A549 (cell line): Measurements from ENCODE around the gene OR2Y1. TPM values are rescaled to one million over a fixed set of nuclear protein-coding genes. Genes with fewer than 3 reads are reported as not detected.

Source experiments
- ATAC-seq, 2 experiments: fragments of 200-7000 bp in 1 of 2; fragments of >200 bp in 1 of 2; cut with Nextera tagmentation in 1 of 2; cut with Tn5 transposase in 1 of 2; 3 replicates each; pipeline versions ENCODE4 v1.8.0 to v1.9.1; 2018 to 2020; ENCODE audit warnings: mild to moderate bottlenecking in 1 of 2, moderate library complexity in 1 of 2
- CTCF ChIA-PET: fragments of 300-600 bp; sonication (Branson Sonifier 250); formaldehyde crosslinking; extraction: SDS; loops from one replicate; lab custom pipeline; 2021; ENCODE audit warnings: antibody characterized with exemption, inconsistent platforms; lab: Yijun Ruan, JAX
- POLR2A ChIA-PET: fragments of 350-600 bp; formaldehyde crosslinking; extraction: SDS; loops from one replicate; lab custom pipeline; 2021; ENCODE audit warnings: antibody characterized with exemption, inconsistent platforms; lab: Yijun Ruan, JAX
- DNase-seq, 2 experiments: peaks; one replicate each; pipeline versions ENCODE4 v3.0.0 to v3.0.0-alpha.2; 2011 to 2016; ENCODE audit warnings: low read depth in 1 of 2, low spot score in 1 of 2
- FAIRE-seq: peaks from 2 replicates; lab custom pipeline; 2011; peaks lifted over from hg19 to GRCh38; lab: Jason Lieb, UNC
- H3K27ac ChIP-seq, 2 experiments: fragments of >200 bp; sonication (Bioruptor Twin); formaldehyde crosslinking; 3 replicates each; pipeline ENCODE4 v1.5.1; 2016 to 2017
- H3K4me1 ChIP-seq: fragments of >200 bp; sonication (Bioruptor Twin); formaldehyde crosslinking; 3 replicates; pipeline ENCODE4 v1.6.1; 2016
- H3K4me2 ChIP-seq: fragments of >200 bp; sonication (Bioruptor Twin); formaldehyde crosslinking; 3 replicates; pipeline ENCODE4 v1.6.1; 2016
- H3K4me3 ChIP-seq: fragments of >200 bp; sonication (Bioruptor Twin); formaldehyde crosslinking; 3 replicates; pipeline ENCODE4 v1.5.1; 2016
- H3K9me3 ChIP-seq: fragments of >200 bp; sonication (Bioruptor Twin); formaldehyde crosslinking; 3 replicates; pipeline ENCODE4 v1.6.1; 2016
- CBX2 ChIP-seq: fragments of 200-600 bp; sonication (generic); IDR thresholded peaks from 2 replicates; pipeline ENCODE4 v1.6.1; 2016; ENCODE audit warnings: low read depth, mild to moderate bottlenecking, borderline replicate concordance
- CHD4 ChIP-seq: fragments of 200-600 bp; sonication (generic); IDR thresholded peaks from 2 replicates; pipeline ENCODE4 v1.6.1; 2016; ENCODE audit warnings: antibody characterized with exemption, mild to moderate bottlenecking, borderline replicate concordance
- EHMT2 ChIP-seq: fragments of 200-600 bp; sonication (generic); IDR thresholded peaks from 2 replicates; pipeline ENCODE4 v1.6.1; 2016; ENCODE audit warnings: antibody characterized with exemption, low read depth, mild to moderate bottlenecking, moderate library complexity
- FOSB ChIP-seq: fragments of 250-450 bp; sonication (Bioruptor Pico); IDR thresholded peaks from 2 replicates; pipeline ENCODE4 v1.5.0; 2020; ENCODE audit warnings: mild to moderate bottlenecking, moderate library complexity
- FOXS1 ChIP-seq: fragments of 250-450 bp; sonication (Bioruptor Pico); IDR thresholded peaks from 2 replicates; pipeline ENCODE4 v1.5.0; 2020; ENCODE audit warnings: mild to moderate bottlenecking, moderate library complexity
- HOXB5 ChIP-seq: fragments of 250-450 bp; sonication (Bioruptor Pico); IDR thresholded peaks from 2 replicates; pipeline ENCODE4 v1.5.0; 2020; ENCODE audit warnings: mild to moderate bottlenecking, moderate library complexity
- JUNB ChIP-seq: fragments of >200 bp; sonication (Bioruptor Twin); formaldehyde crosslinking; IDR thresholded peaks from 2 replicates; pipeline ENCODE4 v1.6.1; 2016
- KDM5A ChIP-seq: fragments of 200-600 bp; sonication (generic); IDR thresholded peaks from 2 replicates; pipeline ENCODE4 v1.6.1; 2016; ENCODE audit warnings: antibody characterized with exemption, mild to moderate bottlenecking
- NFE2L2 ChIP-seq: fragments of 150-350 bp; conservative IDR thresholded peaks from 2 replicates; pipeline ENCODE4 v1.6.1; 2014; ENCODE audit warnings: low read length
- PHF8 ChIP-seq: fragments of 200-600 bp; sonication (generic); IDR thresholded peaks from 2 replicates; pipeline ENCODE4 v1.6.1; 2016; ENCODE audit warnings: low read depth, mild to moderate bottlenecking, antibody characterized with exemption, moderate library complexity, borderline replicate concordance
- POLR2AphosphoS2 ChIP-seq: conservative IDR thresholded peaks from 2 replicates; pipeline ENCODE4 v1.6.1; 2012; ENCODE audit warnings: low read length, improper control_type of control experiment, inconsistent platforms
- RAD21 ChIP-seq, 2 experiments: fragments of >200 bp in 1 of 2; sonication (Bioruptor Twin) in 1 of 2; formaldehyde crosslinking in 1 of 2; IDR thresholded peaks in 1 of 2; conservative IDR thresholded peaks in 1 of 2; 2 replicates in 1 of 2; 3 replicates in 1 of 2; pipeline ENCODE4 v1.6.1; 2012 to 2018; ENCODE audit warnings: inconsistent platforms in 1 of 2
- RARB ChIP-seq: fragments of 250-450 bp; sonication (Bioruptor Pico); IDR thresholded peaks from 2 replicates; pipeline ENCODE4 v1.8.0; 2021; ENCODE audit warnings: mild to moderate bottlenecking, moderate library complexity
- RFX5 ChIP-seq: fragments of 450-650 bp; IDR thresholded peaks from 2 replicates; pipeline ENCODE4 v1.7.1; 2014; ENCODE audit warnings: antibody characterized with exemption, mild to moderate bottlenecking, moderate library complexity
- ZNF302 ChIP-seq: fragments of 250-450 bp; sonication (Bioruptor Pico); IDR thresholded peaks from 2 replicates; pipeline ENCODE4 v1.9.0; 2021; ENCODE audit warnings: inconsistent platforms, mild to moderate bottlenecking, moderate library complexity
- ZSCAN20 ChIP-seq: fragments of 250-450 bp; sonication (Bioruptor Pico); IDR thresholded peaks from 2 replicates; pipeline ENCODE4 v1.8.0; 2022; ENCODE audit warnings: mild to moderate bottlenecking, moderate library complexity
- WGBS: methylation state at CpG from one replicate; pipeline ENCODE4 v1.1.6; 2017; ENCODE audit errors: missing lambda C conversion rate; 5-methylcytosine and 5-hydroxymethylcytosine counted together
- polyA plus RNA-seq, 4 experiments: library from polyadenylated mRNA; depleted of rRNA in 3 of 4; stranded (reverse); fragments of >200 nt; fragmentation: RNase III in 1 of 4; extraction: RNeasy Plus Mini Kit Qiagen cat#74134 plus additional on column Dnase treatment in 1 of 4; gene quantifications; 2 replicates in 3 of 4; 3 replicates in 1 of 4; pipeline ENCODE4 v1.2.3, GENCODE V29; 2011 to 2017
- TF ChIP-seq, protein P1 (sequence below): IDR thresholded peaks from 2 replicates; pipeline ENCODE4 v1.6.1; 2012
- TF ChIP-seq, protein P2 (sequence below): fragments of 150-350 bp; IDR thresholded peaks from 2 replicates; pipeline ENCODE4 v1.6.1; 2014; ENCODE audit warnings: low read depth, mild to moderate bottlenecking, low read length

OR2Y1 gene
- polyA plus RNA-seq, 2 of the 4 experiments (the other 2 are of a cell fraction), result not detected

- H3K4me1 ChIP-seq, result no peaks in the 10 kb centered on the region
- no peak for ATAC-seq
- POLR2A ChIA-PET, result no interaction called here
- WGBS, result 16% methylated on average over 5 of the region's 5 CpGs
- no peak overlapping the region for H3K27ac ChIP-seq
- H3K9me3 ChIP-seq, result 0 out of 3 replicates have a peak, but pooled peaks cover 3% of the 10 kb centered on the region
- no peak overlapping the region for H3K4me3 ChIP-seq
- no peak for TF ChIP-seq FOSB
- TF ChIP-seq NFE2L2, result no peak
- TF ChIP-seq ZNF302 (CRISPR knock-in tag), result no peak
- TF ChIP-seq, all 56 proteins: peak for 0
- CTCF ChIA-PET, result no interaction called here
- no peak overlapping the region for H3K4me2 ChIP-seq
- DNase-seq (no peak), FAIRE-seq (no peak)
These were observed 15.9 kb downstream of the OR2Y1 start for GRCh38 chr5:180723936-180724335.

DNA sequence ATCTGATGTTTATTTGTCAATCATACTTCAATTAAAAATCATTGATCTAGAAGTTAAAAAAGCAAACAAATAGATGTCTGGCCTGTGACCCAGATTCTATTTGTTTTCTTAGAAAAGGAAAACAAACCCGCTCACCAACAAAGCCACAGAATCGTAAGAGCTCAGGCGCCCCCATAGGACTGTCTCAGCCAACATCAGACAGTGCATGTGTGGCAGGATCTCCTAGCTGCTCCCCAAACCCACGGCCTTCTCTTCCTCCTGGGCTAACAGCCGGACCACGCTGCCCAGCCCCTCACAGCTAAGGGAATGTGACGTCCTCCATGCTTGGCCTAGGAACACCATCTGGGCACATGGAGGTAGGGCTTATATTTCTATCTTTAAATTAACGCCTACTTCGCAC is 19.4 kb downstream of the OR2Y1 start:
- POLR2A ChIA-PET, result no interaction called here
- CTCF ChIA-PET, result interaction anchor here (0.7 to 1.2 kb wide), 5 partner anchors 14 to 603 kb away, joined by 3 read pairs; no protein-coding TSS in a partner anchor
- no peak for TF ChIP-seq EHMT2
- TF ChIP-seq HOXB5 (CRISPR knock-in tag), result no peak
- TF ChIP-seq FOXS1, result no peak
- TF ChIP-seq CHD4, result no peak
- TF ChIP-seq PHF8, result no peak
- TF ChIP-seq RFX5, result no peak
- H3K27ac ChIP-seq, result no peak overlapping the region
- FAIRE-seq (no peak), ATAC-seq (no peak), DNase-seq (no peak)
- 58% methylated on average over 9 of the region's 9 CpGs for WGBS
- H3K4me3 ChIP-seq, result no peak overlapping the region
- H3K9me3 ChIP-seq, result no peaks in the 10 kb centered on the region
- H3K4me2 ChIP-seq, result no peak overlapping the region
- H3K4me1 ChIP-seq, result no peaks in the 10 kb centered on the region

DNA sequence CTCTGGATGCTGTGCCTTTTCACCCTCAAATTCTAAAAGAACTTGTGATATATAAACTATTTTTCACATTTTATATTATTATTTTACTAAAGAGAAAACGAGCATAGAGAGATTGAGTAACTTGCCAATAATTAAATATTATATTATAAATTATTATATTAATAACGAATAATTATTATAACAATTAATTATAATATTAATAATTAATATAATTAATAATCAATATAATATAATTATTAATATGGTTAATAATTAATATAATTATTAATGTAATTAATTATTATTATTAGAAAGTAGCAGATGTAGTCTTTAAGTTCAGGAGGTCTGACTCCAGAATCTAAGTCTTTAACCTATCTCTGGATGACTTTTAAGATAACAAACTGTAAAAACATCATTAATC is 20.1 kb downstream of the OR2Y1 start:
- ChIA-PET POLR2A (no interaction called here), CTCF (interaction anchor here (0.7 to 1.9 kb wide), 10 partner anchors 10 to 82 kb away, joined by 3 to 9 read pairs (median 3); no protein-coding TSS in a partner anchor)
- H3K4me1 ChIP-seq, result no peaks in the 10 kb centered on the region
- no peaks in the 10 kb centered on the region for H3K9me3 ChIP-seq
- DNase-seq (no peak), FAIRE-seq (no peak), ATAC-seq (no peak)
- no peak overlapping the region for H3K4me3 ChIP-seq
- H3K4me2 ChIP-seq, result no peak overlapping the region
- no peak overlapping the region for H3K27ac ChIP-seq
- TF ChIP-seq HOXB5 (CRISPR knock-in tag), result no peak
- TF ChIP-seq CBX2, result no peak
- no peak for TF ChIP-seq RARB (CRISPR knock-in tag)
- TF ChIP-seq RAD21 (conservative IDR thresholded peaks at IDR 0.05 in 1 of 2, IDR thresholded peaks at IDR 0.05 in 1 of 2), result no peak
- TF ChIP-seq, protein P1, sequence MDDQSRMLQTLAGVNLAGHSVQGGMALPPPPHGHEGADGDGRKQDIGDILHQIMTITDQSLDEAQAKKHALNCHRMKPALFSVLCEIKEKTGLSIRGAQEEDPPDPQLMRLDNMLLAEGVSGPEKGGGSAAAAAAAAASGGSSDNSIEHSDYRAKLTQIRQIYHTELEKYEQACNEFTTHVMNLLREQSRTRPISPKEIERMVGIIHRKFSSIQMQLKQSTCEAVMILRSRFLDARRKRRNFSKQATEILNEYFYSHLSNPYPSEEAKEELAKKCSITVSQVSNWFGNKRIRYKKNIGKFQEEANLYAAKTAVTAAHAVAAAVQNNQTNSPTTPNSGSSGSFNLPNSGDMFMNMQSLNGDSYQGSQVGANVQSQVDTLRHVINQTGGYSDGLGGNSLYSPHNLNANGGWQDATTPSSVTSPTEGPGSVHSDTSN, result no peak
- TF ChIP-seq ZSCAN20 (CRISPR knock-in tag), result no peak
- TF ChIP-seq POLR2AphosphoS2, result no peak
- TF ChIP-seq KDM5A, result no peak
- TF ChIP-seq, protein P2, sequence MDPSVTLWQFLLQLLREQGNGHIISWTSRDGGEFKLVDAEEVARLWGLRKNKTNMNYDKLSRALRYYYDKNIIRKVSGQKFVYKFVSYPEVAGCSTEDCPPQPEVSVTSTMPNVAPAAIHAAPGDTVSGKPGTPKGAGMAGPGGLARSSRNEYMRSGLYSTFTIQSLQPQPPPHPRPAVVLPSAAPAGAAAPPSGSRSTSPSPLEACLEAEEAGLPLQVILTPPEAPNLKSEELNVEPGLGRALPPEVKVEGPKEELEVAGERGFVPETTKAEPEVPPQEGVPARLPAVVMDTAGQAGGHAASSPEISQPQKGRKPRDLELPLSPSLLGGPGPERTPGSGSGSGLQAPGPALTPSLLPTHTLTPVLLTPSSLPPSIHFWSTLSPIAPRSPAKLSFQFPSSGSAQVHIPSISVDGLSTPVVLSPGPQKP, result no peak
- no peak for TF ChIP-seq CHD4
- no peak for TF ChIP-seq JUNB
- TF ChIP-seq EHMT2, result no peak
- WGBS, result 19% methylated on average over 2 of the region's 2 CpGs
